HG03460 (cell line): ENCODE measurements around the gene MAEA.
"Not testable (repeated sequence)": the region's sequence is repeated elsewhere in the genome, so short reads cannot be mapped to it uniquely, and the experiment has no call there.

Experiments
- ATAC-seq: cut with Tn5 transposase; IDR thresholded peaks from one replicate; pipeline ENCODE4 v1.9.1; 2021; ENCODE audit not compliant: unreplicated experiment

MAEA gene

DNA sequence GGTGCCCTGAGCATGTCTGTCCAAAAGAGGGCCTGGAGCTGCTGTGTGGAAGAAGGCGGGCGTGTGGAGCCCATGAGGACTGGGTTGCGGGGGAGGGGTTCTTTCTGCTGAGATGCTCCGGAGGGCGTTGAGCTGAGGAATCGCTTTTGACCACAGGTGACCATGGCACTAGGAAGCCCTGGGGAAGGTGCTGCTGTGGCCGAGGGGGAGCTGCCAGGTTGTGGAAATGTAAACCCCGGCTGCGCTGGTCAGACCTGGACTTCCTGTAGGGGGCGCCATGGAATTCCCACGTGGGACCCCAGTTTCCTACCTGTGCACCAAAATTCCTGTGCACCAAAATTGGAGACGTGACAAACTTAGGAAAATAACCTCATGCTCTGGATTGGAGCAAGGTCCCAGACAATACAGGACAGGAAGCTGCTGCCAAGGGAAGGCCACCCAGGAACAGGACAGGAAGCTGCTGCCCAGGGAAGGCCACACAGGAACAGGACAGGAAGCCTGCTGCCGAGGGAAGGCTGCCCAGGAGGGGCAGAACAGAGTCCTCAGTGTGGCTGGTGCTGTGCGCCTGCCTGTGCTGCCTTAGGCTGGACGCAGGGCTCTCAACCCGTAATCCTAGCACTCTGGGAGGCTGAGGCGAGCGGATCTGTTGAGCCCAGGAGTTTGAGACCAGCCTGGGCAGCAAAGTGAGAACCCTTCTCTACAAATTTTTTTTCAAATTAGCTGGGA lies 29.0 kb downstream of the MAEA start:
- ATAC-seq: no peak

DNA sequence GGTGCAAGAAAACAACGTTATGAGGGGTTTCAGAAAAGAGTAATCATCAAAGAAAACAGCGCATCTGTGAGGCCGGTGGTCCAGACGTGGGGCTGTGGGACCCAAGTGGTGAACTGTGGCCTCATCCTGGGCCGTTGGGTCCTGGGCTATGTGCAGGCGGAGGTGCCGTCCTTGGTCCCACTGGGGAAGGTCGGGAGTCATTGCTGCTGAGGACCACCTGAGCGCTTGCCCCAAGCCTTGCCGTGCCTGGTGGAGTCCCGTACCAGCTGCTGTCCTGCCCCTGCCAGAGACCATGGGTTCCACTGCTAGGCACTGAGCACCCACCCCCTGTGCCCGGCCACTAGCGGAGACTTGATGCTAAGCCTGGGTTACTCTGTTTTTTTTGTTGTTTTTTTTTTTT lies 31.8 kb downstream of the MAEA start:
- ATAC-seq: no peak

DNA sequence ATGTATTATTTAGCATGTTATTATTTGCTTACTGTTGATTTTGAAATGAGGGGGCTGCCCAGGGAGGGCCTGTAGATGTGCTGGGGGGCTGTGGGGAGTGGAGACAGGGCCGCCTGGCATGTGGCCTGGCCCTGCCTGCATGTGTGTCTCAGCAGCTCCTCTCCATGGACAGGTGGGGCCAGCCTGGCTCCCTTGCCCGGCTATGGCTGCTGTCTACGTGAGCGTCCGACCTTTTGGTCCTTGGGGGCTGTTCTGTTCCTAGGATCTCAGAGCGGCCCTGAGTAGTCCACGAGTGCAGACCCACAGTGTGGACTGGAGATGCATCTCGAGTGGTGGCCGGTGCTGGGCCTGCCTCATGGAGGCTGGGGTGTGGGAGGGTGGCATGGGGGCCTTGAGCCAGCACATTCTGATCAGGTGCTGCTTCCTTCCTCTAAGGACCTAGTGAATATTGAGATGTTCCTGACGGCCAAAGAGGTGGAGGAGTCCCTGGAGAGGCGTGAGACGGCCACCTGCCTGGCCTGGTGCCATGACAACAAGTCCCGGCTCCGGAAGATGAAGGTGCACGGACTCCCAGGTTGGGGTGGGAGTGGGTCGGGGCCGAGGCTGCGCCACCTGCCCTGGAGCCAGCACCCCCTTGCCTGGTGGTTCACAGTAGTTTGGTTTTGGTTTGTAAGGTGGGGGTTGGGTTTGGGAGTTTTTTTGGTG lies 32.4 kb downstream of the MAEA start:
- ATAC-seq: no peak

DNA sequence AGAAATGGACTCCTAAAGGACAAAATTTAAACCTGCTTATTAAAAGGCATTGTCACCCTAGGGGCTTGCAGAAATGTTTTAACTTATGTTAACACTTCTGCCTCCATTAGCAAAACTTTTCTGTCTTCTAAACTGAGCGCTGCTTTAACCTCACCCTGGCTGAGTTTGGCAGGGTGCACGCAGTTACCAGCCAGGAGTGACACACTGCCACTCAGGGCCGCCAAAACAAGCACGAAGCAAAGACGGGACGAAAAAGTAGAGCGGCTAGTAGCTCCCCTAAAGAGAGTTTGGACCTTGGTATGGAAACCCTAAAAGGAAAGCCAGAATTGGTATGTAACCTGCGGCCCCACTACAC lies 33.6 kb downstream of the MAEA start:
- ATAC-seq: no peak

DNA sequence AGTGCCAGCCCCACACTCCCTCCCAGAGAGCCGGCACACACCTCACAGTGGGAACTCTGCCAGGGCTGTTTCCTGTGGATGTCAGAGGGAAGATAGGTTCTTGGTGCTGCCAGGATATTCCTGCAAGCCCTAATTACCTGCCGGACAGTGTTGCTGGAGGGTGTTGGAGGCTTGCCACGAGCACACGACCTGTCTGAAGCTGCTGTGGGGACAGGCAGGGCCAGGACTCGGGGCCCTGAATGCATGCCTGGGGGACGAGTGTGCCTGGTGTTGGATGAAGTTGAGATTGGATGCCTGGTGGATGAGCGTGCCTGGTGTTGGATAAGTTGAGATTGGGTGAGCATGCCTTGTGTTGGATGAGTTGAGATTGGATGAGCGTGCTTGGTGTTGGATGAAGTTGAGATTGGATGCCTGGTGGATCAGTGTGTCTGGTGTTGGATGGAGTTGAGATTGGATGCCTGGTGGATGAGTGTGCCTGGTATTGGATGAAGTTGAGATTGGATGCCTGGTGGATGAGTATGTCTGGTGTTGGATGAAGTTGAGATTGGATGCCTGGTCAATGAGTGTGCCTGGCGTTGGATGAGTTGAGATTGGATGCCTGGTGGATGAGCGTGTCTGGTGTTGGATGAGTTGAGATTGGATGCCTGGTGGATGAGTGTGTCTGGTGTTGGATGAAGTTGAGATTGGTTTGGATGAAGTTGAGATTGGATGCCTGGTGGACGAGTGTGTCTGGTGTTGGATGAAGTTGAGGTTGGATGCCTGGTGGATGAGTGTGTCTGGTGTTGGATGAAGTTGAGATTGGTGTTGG lies 34.1 kb downstream of the MAEA start:
- ATAC-seq: no peak

DNA sequence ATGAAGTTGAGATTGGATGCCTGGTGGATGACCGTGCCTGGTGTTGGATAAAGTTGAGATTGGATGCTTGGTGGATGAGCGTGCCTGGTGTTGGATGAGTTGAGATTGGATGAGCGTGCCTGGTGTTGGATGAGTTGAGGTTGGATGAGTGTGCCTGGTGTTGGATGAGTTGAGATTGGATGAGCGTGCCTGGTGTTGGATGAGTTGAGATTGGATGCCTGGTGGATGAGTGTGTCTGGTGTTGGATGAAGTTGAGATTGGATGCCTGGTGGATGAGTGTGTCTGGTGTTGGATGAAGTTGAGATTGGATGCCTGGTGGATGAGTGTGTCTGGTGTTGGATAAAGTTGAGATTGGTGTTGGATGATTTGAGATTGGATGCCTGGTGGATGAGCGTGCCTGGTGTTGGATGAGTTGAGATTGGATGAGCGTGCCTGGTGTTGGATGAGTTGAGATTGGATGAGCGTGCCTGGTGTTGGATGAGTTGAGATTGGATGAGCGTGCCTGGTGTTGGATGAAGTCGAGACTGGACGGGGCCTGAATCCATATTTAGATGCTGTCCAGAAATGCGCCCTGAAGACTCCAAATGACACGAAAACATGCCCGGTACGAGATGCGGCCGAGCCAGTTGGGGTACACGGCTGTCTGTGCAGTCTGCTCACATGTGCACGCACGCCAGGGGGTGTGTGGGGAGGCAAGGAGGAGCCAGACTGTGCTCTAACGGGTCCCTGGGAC lies 34.9 kb downstream of the MAEA start:
- ATAC-seq: not testable (repeated sequence)

DNA sequence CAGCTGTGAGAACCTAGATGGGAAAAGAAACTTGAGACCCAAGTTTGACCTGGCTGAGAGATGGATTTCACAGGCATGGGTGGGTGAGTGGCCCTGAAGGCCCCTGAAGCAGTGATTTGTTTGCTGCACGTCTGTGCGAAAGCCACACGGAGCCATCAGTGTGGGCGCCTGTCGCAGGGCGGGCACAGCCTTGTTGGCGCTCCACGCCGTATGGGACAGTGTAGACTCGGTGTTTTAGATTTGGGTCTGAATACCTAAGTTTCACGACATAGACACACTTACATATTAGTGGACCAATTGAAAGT lies 35.4 kb downstream of the MAEA start:
- ATAC-seq: no peak

DNA sequence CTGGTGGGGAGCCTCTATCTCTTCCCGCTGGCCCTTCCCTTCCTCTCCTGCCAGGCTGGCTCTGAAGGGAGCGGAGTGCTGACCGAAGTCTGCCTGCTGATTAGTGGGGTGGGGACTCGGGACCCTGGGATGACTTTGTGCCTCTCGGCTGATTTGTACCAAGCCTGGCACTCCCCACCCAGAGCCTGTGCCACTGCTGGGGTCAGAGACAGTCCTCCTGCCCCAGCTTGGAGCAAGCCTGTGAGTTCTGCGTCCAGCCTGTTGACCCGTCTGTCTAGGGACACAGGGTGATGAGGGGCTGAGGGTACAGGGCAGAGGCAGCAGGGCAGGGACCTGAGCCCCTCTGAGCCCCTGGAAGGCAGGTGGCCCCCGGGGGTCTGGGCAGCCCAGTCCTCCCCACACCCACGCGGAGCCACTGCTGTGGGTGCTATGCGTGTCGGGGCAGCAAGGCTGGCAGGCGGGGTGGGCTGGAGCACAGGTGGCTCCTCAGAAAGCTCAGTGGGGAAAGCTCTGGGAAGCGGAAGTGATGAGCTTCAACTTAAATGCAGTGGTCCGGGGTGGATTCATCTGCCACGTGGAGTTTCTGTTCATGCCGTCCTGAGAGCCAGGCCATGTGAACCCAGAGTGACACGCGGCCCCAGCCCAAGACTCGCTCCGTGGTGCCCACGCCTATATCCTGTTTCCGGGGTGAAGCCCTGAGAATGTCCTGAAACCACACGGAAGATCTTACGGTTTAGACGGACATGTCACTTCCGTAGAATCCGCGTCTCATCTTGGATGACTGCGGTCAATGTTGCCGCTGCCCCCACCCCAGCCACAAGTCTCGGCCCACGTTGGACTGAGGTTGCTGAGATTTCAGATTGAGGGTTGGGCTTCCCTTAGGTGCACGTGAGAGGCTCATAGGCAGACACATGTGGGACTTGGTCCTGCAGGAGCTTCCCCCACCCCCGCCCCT lies 36.3 kb downstream of the MAEA start:
- ATAC-seq: no peak

DNA sequence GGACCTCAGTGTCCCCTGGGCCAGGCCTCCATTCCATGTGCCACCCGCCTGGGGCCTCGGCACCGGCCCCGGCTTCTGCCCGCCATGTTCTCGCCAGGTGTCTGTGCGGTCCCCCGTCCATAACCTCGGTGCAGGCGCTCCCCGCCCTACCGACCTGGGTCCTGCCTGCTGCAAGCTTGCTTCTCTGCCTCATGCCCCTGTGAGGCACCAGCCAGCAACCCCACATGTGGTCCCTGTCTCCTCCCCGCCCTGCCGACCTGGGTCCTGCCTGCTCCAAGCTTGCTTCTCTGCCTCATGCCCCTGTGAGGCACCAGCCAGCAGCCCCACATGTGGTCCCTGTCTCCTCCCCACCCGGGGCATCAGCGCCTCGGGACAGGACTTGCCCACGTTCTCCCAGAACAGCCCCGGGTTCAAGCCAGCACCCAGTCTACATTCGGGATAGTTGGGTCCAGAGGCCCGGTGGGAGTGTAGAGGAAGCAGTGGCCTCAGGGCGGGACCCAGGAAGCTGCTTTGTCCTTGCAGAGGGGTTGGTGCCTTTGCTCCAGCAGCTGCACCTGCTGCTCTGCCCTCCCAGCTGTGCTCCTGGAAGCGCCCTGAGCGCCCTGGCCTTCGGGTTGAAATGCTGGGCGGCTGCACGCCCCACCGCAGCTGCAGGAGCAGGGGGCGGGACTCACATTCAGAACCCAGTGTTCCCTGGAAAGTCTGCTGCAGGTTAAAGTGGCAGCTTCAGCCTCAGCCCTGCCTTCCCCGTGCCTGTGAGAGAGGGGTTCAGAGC lies 37.2 kb downstream of the MAEA start:
- no peak for ATAC-seq

DNA sequence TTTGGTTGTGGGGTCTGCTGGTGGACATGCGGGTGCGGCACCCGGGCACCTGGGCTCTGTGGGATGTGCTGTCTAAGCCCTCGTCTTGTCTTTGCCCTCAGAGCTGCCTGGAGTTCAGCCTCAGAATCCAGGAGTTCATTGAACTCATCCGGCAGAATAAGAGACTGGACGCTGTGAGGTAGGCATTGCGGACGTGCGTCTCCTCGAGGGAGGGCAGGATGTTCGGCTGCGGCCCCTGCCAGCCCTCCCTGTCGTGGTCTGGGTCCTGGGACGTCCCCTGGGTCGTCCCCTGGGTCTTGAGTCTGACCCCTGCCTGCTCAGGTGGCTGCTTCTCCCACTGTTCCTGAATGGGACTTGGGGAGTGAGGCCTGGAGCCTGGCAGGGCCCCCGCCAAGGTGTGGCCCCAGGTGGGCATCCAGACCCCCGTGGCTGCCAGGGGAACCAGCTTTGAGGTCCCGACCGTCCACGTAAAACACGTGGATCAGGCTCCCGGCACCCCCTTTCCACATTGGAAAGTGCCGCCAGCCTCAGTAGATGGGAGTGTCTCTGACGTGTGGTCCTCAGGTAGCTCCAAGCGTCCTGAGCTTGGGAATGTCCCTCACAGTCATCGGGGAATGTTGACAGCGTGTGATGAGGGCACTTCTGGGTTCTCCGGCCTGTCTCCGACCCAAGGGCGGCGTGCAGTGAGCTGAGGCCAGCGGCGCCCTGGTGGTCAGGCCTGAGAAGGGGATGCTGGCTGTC lies 38.0 kb downstream of the MAEA start:
- no peak for ATAC-seq

DNA sequence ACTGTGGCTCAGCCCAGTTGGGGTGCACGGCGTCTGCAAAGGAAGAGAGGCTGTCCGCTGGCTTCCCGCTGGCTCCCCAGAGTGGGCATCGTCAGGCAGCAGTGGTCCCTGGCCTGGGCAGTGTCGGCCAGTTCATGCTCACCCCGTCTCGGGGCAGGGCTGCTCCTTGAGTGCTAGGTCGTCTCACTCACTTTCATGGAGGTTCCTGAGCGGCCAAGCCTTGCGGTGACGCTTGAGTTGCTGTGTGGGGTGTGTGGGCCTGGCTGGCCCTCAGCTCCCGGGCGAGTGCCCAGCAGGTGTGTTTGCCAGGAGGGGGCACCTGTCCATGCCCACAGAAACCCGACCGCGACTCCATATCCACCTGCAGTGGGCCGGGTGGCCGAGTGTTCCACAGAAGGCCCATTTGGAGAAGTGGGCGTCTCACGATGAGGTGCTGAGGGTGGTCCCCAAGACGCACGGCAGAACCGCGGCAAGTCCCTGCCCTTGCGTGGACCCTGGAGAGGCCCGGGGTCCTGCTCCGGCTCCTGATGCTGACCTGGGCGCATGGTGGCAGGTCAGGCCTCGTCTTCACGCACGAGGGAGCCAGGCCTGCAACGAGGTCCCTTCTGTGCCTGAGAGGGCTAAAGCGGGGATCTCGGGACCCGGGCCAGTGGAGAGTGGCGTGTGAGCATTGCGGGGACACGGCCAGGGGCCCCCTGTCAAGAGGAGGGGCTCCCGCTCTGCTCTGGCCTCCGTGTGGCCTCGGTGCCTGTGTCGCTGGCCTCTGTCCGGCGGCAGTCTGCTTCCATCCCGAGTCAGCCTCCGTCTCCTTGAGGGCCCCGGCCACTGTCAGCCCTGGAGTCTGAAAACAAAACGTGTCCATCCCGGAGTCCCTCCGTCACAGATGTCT lies 38.8 kb downstream of the MAEA start:
- ATAC-seq: no peak

DNA sequence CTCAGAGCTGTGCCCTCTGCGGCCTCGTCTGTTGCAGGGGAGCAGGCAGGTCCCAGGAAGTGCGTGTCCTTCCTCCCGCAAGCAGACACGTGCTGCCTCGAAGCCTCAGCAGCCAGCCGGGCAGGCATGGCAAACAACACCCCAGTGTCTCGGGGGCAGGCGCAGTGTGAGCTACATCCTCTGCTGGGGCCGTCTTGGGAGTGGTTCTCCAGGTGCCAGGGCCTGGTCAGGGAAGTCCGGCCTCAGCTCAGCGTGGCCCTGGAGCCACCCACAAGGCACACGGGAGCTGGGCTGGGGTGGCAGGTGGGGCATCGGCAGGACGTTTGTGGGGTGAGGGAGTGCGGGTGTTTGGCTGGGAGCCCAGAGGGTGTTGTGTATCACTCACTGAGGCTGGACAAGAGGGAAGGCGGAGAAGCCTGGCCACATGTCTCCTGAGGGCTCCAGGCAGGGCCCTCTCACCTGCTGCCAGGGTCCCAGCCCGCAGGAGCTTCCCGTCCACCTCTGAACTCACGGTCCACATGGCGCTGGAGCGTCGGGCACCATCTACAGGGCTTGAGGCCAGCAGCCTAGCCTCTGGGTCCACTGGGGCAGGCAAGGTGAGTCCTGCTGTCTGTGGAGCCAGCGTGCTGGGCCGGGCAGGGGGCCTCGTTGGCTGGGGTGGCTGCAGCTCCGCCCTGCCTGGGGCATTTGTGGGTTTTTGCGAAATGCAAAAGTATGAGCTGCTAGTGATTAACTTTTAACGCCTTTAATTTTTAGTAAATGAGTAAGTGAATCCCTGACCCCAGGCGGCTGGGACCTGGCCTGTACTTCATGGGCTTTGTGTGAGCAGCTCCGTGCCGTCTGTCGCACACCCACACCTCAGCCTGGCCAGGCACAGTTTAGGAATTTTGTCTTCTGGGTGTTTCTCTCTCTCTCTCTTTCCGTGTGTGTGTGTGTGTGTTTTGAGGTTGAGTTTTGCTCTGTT lies 40.0 kb downstream of the MAEA start:
- no peak for ATAC-seq

DNA sequence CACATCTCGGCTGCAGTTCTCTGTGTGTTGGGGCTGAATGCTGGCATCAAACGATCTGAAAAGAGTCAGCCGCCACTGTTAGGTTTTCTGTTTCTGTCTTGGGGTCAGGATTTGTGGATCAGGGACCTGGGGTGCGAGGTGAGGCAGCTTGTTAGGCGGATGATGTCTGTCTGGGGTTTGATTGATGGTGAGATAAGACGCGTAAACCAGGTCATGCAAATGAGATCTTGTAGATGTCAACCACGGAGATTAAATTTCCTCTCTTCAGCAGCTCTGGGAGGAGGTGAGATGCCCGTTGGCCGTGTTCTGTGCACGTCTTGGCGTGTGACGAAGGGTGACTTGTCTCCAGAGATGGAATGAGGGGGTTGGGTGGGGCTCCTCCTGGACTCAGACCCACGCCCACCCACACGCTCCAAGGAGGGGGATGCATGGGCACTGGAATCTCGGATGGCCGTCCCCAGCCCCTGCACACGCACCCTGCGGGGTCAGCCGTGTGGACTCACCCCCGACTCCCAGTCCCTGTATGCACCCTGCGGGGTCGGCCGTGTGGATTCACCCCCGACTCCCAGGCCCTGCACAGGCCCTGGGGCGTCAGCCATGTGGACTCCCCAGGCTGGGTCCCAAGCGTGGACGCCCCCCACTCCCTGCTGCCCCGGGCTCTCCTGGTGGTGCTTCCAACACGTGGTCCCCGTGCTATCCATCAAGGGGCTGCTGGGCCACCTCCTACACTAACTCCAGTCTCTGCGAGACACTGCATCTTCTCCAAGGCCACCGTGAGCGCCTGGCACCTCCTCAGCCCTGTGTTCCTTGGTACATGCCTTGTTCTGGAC lies 41.3 kb downstream of the MAEA start:
- no peak for ATAC-seq

DNA sequence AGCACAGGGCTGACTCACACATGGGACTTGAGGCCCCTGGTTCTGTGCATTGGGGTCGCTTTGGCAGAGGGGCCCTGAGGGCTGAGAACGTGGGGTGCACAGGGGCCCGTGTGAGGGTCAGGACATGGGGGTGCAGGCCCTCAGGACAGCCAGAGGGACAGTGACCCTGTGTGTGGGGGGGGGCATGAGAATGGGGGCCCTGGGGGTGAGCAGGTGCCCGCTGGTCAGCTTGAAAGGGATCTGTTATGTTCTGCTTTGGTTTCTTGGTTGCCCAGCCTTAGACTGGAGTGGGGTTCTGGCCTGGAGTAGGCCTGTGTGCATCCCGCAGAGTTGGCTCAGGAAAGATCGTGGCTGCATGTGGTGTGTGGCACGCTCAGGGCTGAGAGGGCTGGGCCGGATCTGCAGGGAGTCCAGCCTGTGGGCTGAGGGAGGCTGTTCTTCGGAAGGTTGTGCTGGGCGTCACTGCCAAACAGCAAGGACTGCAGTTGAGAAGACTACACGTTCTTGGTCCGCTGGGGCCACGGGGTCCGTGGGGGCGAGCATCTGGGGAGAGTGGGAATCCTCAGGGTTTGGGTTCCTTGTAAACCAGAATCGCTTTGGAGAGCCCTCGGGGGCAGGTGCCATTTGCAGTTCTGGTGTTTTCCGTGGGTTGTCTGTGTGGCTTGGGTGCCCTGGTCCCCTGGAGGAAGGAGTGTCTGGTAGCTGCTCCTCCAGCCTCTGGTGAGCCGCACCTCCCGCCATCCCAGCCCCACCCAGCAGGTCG lies 42.1 kb downstream of the MAEA start:
- ATAC-seq: no peak

DNA sequence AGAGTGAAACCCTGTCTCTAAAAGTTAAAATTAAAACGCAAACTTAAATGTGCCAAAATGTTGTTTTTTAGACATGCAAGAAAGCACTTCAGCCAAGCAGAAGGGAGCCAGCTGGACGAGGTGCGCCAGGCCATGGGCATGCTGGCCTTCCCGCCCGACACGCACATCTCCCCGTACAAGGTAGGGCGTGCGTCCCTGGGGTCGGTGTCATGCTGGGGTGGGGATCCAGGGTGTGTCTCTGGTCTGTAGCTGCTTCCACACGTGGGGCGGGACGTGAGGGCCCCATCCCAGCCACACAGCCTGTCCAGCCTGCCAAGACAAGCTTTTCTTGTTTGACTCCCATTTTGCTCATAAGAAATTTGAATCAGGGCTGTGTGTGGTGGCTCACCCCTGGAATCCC lies 43.0 kb downstream of the MAEA start:
- no peak for ATAC-seq
